CD14-positive monocyte (primary cell): Measurements from ENCODE around the gene SLC25A19. TPM values are rescaled to one million over a fixed set of nuclear protein-coding genes. Genes with fewer than 3 reads are reported as not detected.

ENCODE experiments used
- DNase-seq, 3 donors: peaks; one replicate each; pipeline ENCODE4 v3.0.0-alpha.2; 2011 to 2022
- H2AFZ ChIP-seq: 2 replicates; pipeline ENCODE4 v1.6.0; 2012; ENCODE audit warnings: mild to moderate bottlenecking, low read depth, low read length, inconsistent platforms; ENCODE audit not compliant: insufficient read depth, poor library complexity, severe bottlenecking
- H3K27ac ChIP-seq, 2 donors: 1 replicate in 1 of 2; 2 replicates in 1 of 2; pipeline ENCODE4 v1.5.1; 2012 to 2013; ENCODE audit warnings: low read length in 2 of 2, control low read depth in 1 of 2, inconsistent platforms in 1 of 2, low read depth in 1 of 2, mild to moderate bottlenecking in 1 of 2
- H3K27me3 ChIP-seq, 2 donors: one replicate each; pipeline versions ENCODE4 v1.6.0 to v1.6.1; 2011 to 2013; ENCODE audit warnings: low read length in 2 of 2; ENCODE audit not compliant: control insufficient read depth in 2 of 2, insufficient read depth in 2 of 2
- H3K36me3 ChIP-seq, 2 donors: replicated peaks in 1 of 2; 1 replicate in 1 of 2; 2 replicates in 1 of 2; pipeline versions ENCODE4 v1.5.1 to v1.6.1; 2012 to 2013; ENCODE audit warnings: low read length in 2 of 2, control low read depth in 1 of 2, inconsistent platforms in 1 of 2, mild to moderate bottlenecking in 1 of 2; ENCODE audit not compliant: insufficient read depth in 2 of 2, control insufficient read depth in 1 of 2
- H3K4me1 ChIP-seq, 2 donors: 1 replicate in 1 of 2; 2 replicates in 1 of 2; pipeline versions ENCODE4 v1.5.1 to v1.6.1; 2012 to 2013; ENCODE audit warnings: low read length in 2 of 2, control low read depth in 1 of 2, inconsistent platforms in 1 of 2, mild to moderate bottlenecking in 1 of 2, moderate library complexity in 1 of 2; ENCODE audit not compliant: insufficient read depth in 2 of 2, control insufficient read depth in 1 of 2
- H3K4me2 ChIP-seq: replicated peaks from 2 replicates; pipeline ENCODE3; 2012; ENCODE audit warnings: low read length, moderate library complexity, mild to moderate bottlenecking; ENCODE audit not compliant: poor library complexity, severe bottlenecking; ENCODE audit errors: extremely low read depth
- H3K4me3 ChIP-seq, 3 experiments: fragments of 200-600 bp in 1 of 3; sonication (generic) in 1 of 3; replicated peaks in 1 of 3; 1 replicate in 2 of 3; 2 replicates in 1 of 3; pipeline ENCODE4 v1.5.1; 2011 to 2013; ENCODE audit warnings: low read length in 3 of 3, mild to moderate bottlenecking in 3 of 3, control low read depth in 2 of 3, low read depth in 2 of 3, inconsistent platforms in 1 of 3, moderate library complexity in 1 of 3
- H3K79me2 ChIP-seq: 2 replicates; pipeline ENCODE4 v1.6.0; 2012; ENCODE audit warnings: mild to moderate bottlenecking, control low read depth, inconsistent platforms, low read length, moderate library complexity; ENCODE audit not compliant: insufficient read depth
- H3K9ac ChIP-seq: 2 replicates; pipeline ENCODE4 v1.6.0; 2017; ENCODE audit warnings: low read length, mild to moderate bottlenecking; ENCODE audit not compliant: insufficient read depth, poor library complexity, severe bottlenecking
- H3K9me3 ChIP-seq, 2 donors: replicated peaks in 1 of 2; 1 replicate in 1 of 2; 2 replicates in 1 of 2; pipeline versions ENCODE4 v1.5.1 to v1.6.1; 2012 to 2013; ENCODE audit warnings: low read length in 2 of 2, control low read depth in 1 of 2; ENCODE audit not compliant: control insufficient read depth in 1 of 2, insufficient read depth in 1 of 2
- H4K20me1 ChIP-seq: 2 replicates; pipeline ENCODE4 v1.6.0; 2012; ENCODE audit warnings: mild to moderate bottlenecking, low read length, control low read depth, moderate library complexity; ENCODE audit not compliant: insufficient read depth
- H3K27ac Mint-ChIP-seq, 7 donors: one replicate each; pipeline ENCODE4 v1.8.0; 2020; ENCODE audit warnings: mild to moderate bottlenecking in 7 of 7, mixed read lengths in 7 of 7, moderate library complexity in 6 of 7, inconsistent platforms in 2 of 7
- H3K27me3 Mint-ChIP-seq, 3 donors: one replicate each; pipeline ENCODE4 v1.8.0; 2021 to 2022; ENCODE audit warnings: low read depth in 3 of 3, mild to moderate bottlenecking in 3 of 3, mixed read lengths in 3 of 3, moderate library complexity in 3 of 3, inconsistent platforms in 1 of 3
- H3K36me3 Mint-ChIP-seq, 2 donors: one replicate each; pipeline ENCODE4 v1.8.0; 2020; ENCODE audit warnings: mixed read lengths in 2 of 2, inconsistent platforms in 1 of 2, mild to moderate bottlenecking in 1 of 2
- H3K4me1 Mint-ChIP-seq: one replicate; pipeline ENCODE4 v1.8.0; 2020; ENCODE audit warnings: mild to moderate bottlenecking, mixed read lengths
- H3K4me3 Mint-ChIP-seq, 2 donors: one replicate each; pipeline ENCODE4 v1.8.0; 2020; ENCODE audit warnings: mild to moderate bottlenecking in 2 of 2, mixed read lengths in 2 of 2, moderate library complexity in 1 of 2
- H3K9me3 Mint-ChIP-seq, 7 donors: one replicate each; pipeline ENCODE4 v1.8.0; 2020 to 2022; ENCODE audit warnings: mixed read lengths in 7 of 7, mild to moderate bottlenecking in 6 of 7, moderate library complexity in 6 of 7, inconsistent platforms in 2 of 7
- CTCF ChIP-seq: fragments of 200-600 bp; IDR thresholded peaks from one replicate; pipeline ENCODE4 v1.8.0; 2022; ENCODE audit warnings: antibody characterized with exemption, mild to moderate bottlenecking
- WGBS: methylation state at CpG from one replicate; pipeline ENCODE4 v1.1.5; 2013; ENCODE audit warnings: missing lambda C conversion rate; ENCODE audit not compliant: insufficient coverage; 5-methylcytosine and 5-hydroxymethylcytosine counted together
- intact Hi-C, 2 donors: fragments of 100-400 bp; cut with micrococcal nuclease; formaldehyde crosslinking; loops; one replicate each; pipeline versions ENCODE4 v1.15.0 to v1.15.1; 2023
- polyA plus RNA-seq, 3 donors: library from polyadenylated mRNA; depleted of rRNA in 1 of 3; unstranded in 2 of 3; stranded (reverse) in 1 of 3; fragments of 300-500 nt in 2 of 3; fragments of >200 nt in 1 of 3; fragmentation: Illumina TruSeq in 2 of 3; gene quantifications; 1 replicate in 2 of 3; 2 replicates in 1 of 3; pipeline ENCODE4 v1.2.3, GENCODE V29; 2012 to 2021

Gene SLC25A19
- polyA plus RNA-seq, 3 donors, result 14.4 to 21.5 (median 18.8) TPM

GRCh38 chr17:75267411-75268232 lies 21.6 kb downstream of the SLC25A19 start:
- Histone ChIP-seq H3K4me1 (peaks cover 66 to 73% of the 10 kb centered on the region in 2 donors), H3K4me3 (peak overlapping the region in 1 of 3 experiments; percentile 92), H3K79me2 (peaks cover 76% of the 10 kb centered on the region), H4K20me1 (peaks cover 4% of the 10 kb centered on the region), H2AFZ (no peak overlapping the region), H3K27me3 (no peaks in the 10 kb centered on the region), H3K27ac (peak overlapping the region; percentile 76 to 89), H3K9ac (no peak overlapping the region), H3K36me3 (peaks cover 11 to 37% of the 10 kb centered on the region in 2 donors), H3K4me2 (peak overlapping the region; percentile 34), H3K9me3 (no peaks in the 10 kb centered on the region)
- H3K4me1 Mint-ChIP-seq, result peaks cover 62% of the 10 kb centered on the region
- intact Hi-C loops, result loop anchor here in 1 of 2 donors (10.0 kb wide), 2 partner anchors 233 to 317 kb away; partner anchors contain the start of gene MYO15B
- H3K36me3 Mint-ChIP-seq, result peaks cover 22 to 38% of the 10 kb centered on the region in 2 donors
- peaks cover 0 to 4% (median 0%) of the 10 kb centered on the region in 7 donors for H3K9me3 Mint-ChIP-seq
- peak overlapping the region in 1 of 2 donors; percentile 54 for H3K4me3 Mint-ChIP-seq
- H3K27ac Mint-ChIP-seq, result peak overlapping the region; percentile 57 to 93 (median 85)
- peak in 1 of 3 donors; percentile 21 for DNase-seq
- WGBS, result 92% methylated on average over 8 of the region's 14 CpGs
- no peak for TF ChIP-seq CTCF
- H3K27me3 Mint-ChIP-seq, result peaks cover 0 to 2% (median 0%) of the 10 kb centered on the region in 3 donors

GRCh38 chr17:75267153-75267410 lies 22.2 kb downstream of the SLC25A19 start:
- Mint-ChIP-seq H3K36me3 (peaks cover 21 to 35% of the 10 kb centered on the region in 2 donors), H3K4me1 (peaks cover 62% of the 10 kb centered on the region), H3K4me3 (peak overlapping the region in 1 of 2 donors; percentile 60), H3K27ac (peak overlapping the region; percentile 74 to 91 (median 85)), H3K9me3 (peaks cover 0 to 4% (median 0%) of the 10 kb centered on the region in 7 donors), H3K27me3 (peaks cover 0 to 2% (median 0%) of the 10 kb centered on the region in 3 donors)
- Histone ChIP-seq H4K20me1 (peaks cover 2% of the 10 kb centered on the region), H3K27me3 (no peaks in the 10 kb centered on the region), H3K9me3 (no peaks in the 10 kb centered on the region), H3K27ac (peak overlapping the region; percentile 76 to 89), H3K9ac (no peak overlapping the region), H2AFZ (no peak overlapping the region), H3K4me2 (peak overlapping the region; percentile 34), H3K4me3 (peak overlapping the region in 1 of 3 experiments; percentile 92), H3K36me3 (peaks cover 9 to 36% of the 10 kb centered on the region in 2 donors), H3K4me1 (peaks cover 66 to 73% of the 10 kb centered on the region in 2 donors), H3K79me2 (peaks cover 76% of the 10 kb centered on the region)
- intact Hi-C loops, result loop anchor here in 1 of 2 donors (10.0 kb wide), 2 partner anchors 232 to 318 kb away; partner anchors contain the start of gene MYO15B
- 58% methylated on average over 2 of the region's 2 CpGs for WGBS
- no peak for TF ChIP-seq CTCF
- DNase-seq, result no peak
